Panc1 (cell line): Measurements from ENCODE around the gene FRMPD4. TPM values are rescaled to one million over a fixed set of nuclear protein-coding genes. Genes with fewer than 3 reads are reported as not detected.

Experiments used
- ATAC-seq: fragments of 200-7000 bp; cut with Tn5 transposase; 2 replicates; pipeline ENCODE4 v1.9.1; 2020; ENCODE audit warnings: mild to moderate bottlenecking, moderate library complexity
- BruUV-seq: library from RNA; stranded (reverse); fragments of 400-500 nt; replicated peaks from 2 replicates; lab custom pipeline; 2021; lab: Mats Ljungman, UMichigan
- CTCF ChIA-PET: fragments of 300-600 bp; sonication (Branson Sonifier 250); formaldehyde crosslinking; loops from one replicate; lab custom pipeline; 2022; ENCODE audit warnings: antibody characterized with exemption; lab: Charles Lee
- POLR2A ChIA-PET: fragments of 300-600 bp; sonication (Branson Sonifier 250); formaldehyde crosslinking; loops from one replicate; lab custom pipeline; 2022; ENCODE audit warnings: antibody characterized with exemption; lab: Charles Lee
- DNase-seq: peaks from one replicate; pipeline ENCODE4 v3.0.0-alpha.2; 2010; ENCODE audit warnings: low read depth, low spot score
- H3K27ac ChIP-seq: 2 replicates; pipeline ENCODE4 v1.5.1; 2011; ENCODE audit warnings: mild to moderate bottlenecking, low read length, inconsistent platforms
- H3K27me3 ChIP-seq: fragments of 200-500 bp; sonication (Bioruptor generic); 2 replicates; pipeline ENCODE4 v1.6.0; 2014; ENCODE audit warnings: low read length, inconsistent platforms; ENCODE audit not compliant: control insufficient read depth, insufficient read depth
- H3K36me3 ChIP-seq: fragments of 200-500 bp; sonication (Bioruptor generic); 2 replicates; pipeline ENCODE4 v1.5.1; 2014; ENCODE audit warnings: inconsistent platforms, mild to moderate bottlenecking, low read length, moderate library complexity; ENCODE audit not compliant: control insufficient read depth, insufficient read depth
- H3K4me1 ChIP-seq: 2 replicates; pipeline ENCODE4 v1.5.1; 2011; ENCODE audit warnings: inconsistent platforms, mild to moderate bottlenecking, low read length, moderate library complexity; ENCODE audit not compliant: control insufficient read depth, insufficient read depth
- H3K4me3 ChIP-seq, 2 experiments: 2 replicates each; pipeline ENCODE4 v1.5.1; 2011 to 2012; ENCODE audit warnings: low read depth in 2 of 2, low read length in 2 of 2, mild to moderate bottlenecking in 2 of 2, inconsistent platforms in 1 of 2, moderate library complexity in 1 of 2
- H3K9me3 ChIP-seq: fragments of 200-500 bp; sonication (Bioruptor generic); 2 replicates; pipeline ENCODE4 v1.5.1; 2014; ENCODE audit warnings: low read depth, mild to moderate bottlenecking, inconsistent platforms, low read length, moderate library complexity; ENCODE audit not compliant: control insufficient read depth, insufficient read depth
- CTCF ChIP-seq: fragments of 450-650 bp; IDR thresholded peaks from 2 replicates; pipeline ENCODE4 v1.5.1; 2017; ENCODE audit warnings: mild to moderate bottlenecking
- POLR2AphosphoS5 ChIP-seq: IDR thresholded peaks from 2 replicates; pipeline ENCODE4 v1.6.1; 2012; ENCODE audit warnings: mild to moderate bottlenecking, low read depth, low read length, moderate library complexity
- REST ChIP-seq, 2 experiments: IDR thresholded peaks; 2 replicates each; pipeline ENCODE4 v1.6.1; 2011 to 2012; ENCODE audit warnings: low read depth in 2 of 2, control low read depth in 1 of 2, low read length in 1 of 2, mild to moderate bottlenecking in 1 of 2, moderate library complexity in 1 of 2; ENCODE audit not compliant: insufficient read depth in 1 of 2
- SIN3A ChIP-seq: IDR thresholded peaks from 2 replicates; pipeline ENCODE4 v1.6.1; 2012; ENCODE audit warnings: low read depth, mild to moderate bottlenecking, low read length, moderate library complexity, borderline replicate concordance; ENCODE audit not compliant: insufficient read depth
- TCF7L2 ChIP-seq: IDR thresholded peaks from 2 replicates; pipeline ENCODE4 v1.6.1; 2011; ENCODE audit warnings: mild to moderate bottlenecking, low read depth, low read length, inconsistent platforms
- in situ Hi-C: cut with HindIII; loops from 2 replicates; pipeline ENCODE4 v1.10.0; 2016; ENCODE audit warnings: low sequenced_read_pairs, low pct_unique_long_range_greater_than_20kb
- intact Hi-C: fragments of 100-400 bp; cut with micrococcal nuclease; formaldehyde crosslinking; loops from one replicate; pipeline ENCODE4 v1.10.0; 2022; ENCODE audit not compliant: unreplicated experiment
- total RNA-seq: library from RNA; stranded (reverse); gene quantifications from one replicate; pipeline ENCODE4 v1.2.1, GENCODE V29; 2021; ENCODE audit not compliant: unreplicated experiment

Gene FRMPD4
- total RNA-seq, 1 experiment from 2014 or later = not detected

GRCh38 chrX:12711435-12712040 lies 573.3 kb downstream of the FRMPD4 start:
- CTCF ChIA-PET = no interaction called here

GRCh38 chrX:12716574-12716973 lies 578.3 kb downstream of the FRMPD4 start:
- H3K27me3 ChIP-seq = no peaks in the 10 kb centered on the region
- in situ Hi-C loops = no loop called here
- POLR2A ChIA-PET = no interaction called here
- no peak for DNase-seq
- TF ChIP-seq SIN3A (no peak), CTCF (no peak), TCF7L2 (no peak), REST (IDR thresholded peaks at IDR 0.05; ENCODE audit: insufficient read depth in 1 of 2, low read depth in 2 of 2, low read length in 1 of 2) (no peak), POLR2AphosphoS5 (no peak)
- no TSS peak for BruUV-seq
- CTCF ChIA-PET = no interaction called here
- H3K9me3 ChIP-seq = no peaks in the 10 kb centered on the region
- H3K27ac ChIP-seq = no peak overlapping the region
- H3K36me3 ChIP-seq = no peaks in the 10 kb centered on the region
- H3K4me3 ChIP-seq = no peak overlapping the region
- ATAC-seq = no peak
- intact Hi-C loops = no loop called here
- no peaks in the 10 kb centered on the region for H3K4me1 ChIP-seq

More at GRCh38 chrX:12711435-12712040, 573.3 kb downstream of the FRMPD4 start:
- in situ Hi-C loops = no loop called here
- TF ChIP-seq REST (IDR thresholded peaks at IDR 0.05; ENCODE audit: insufficient read depth in 1 of 2, low read depth in 2 of 2, low read length in 1 of 2) = no peak
- TF ChIP-seq TCF7L2 = no peak
- no peak for TF ChIP-seq POLR2AphosphoS5
- TF ChIP-seq CTCF = no peak
- TF ChIP-seq SIN3A = no peak
- POLR2A ChIA-PET = no interaction called here
- ATAC-seq (no peak), DNase-seq (no peak)
- Histone ChIP-seq H3K9me3 (no peaks in the 10 kb centered on the region), H3K36me3 (no peaks in the 10 kb centered on the region), H3K27me3 (no peaks in the 10 kb centered on the region), H3K27ac (no peak overlapping the region), H3K4me1 (no peaks in the 10 kb centered on the region), H3K4me3 (no peak overlapping the region)
- no TSS peak for BruUV-seq
- intact Hi-C loops = no loop called here
